Effector CD8-positive, alpha-beta T cell (primary cell): ENCODE results near the gene ATMIN.

ENCODE experiments used
- DNase-seq: peaks from one replicate; lab custom pipeline; 2025; lab: John Stamatoyannopoulos, UW
- total RNA-seq, 4 experiments: gene quantifications; one replicate each; lab custom pipeline; 2026; lab: John Stamatoyannopoulos, UW

Gene ATMIN
- total RNA-seq: 117 to 139 (median 131) reads per million in 4 experiments

GRCh38 chr16:81035398-81035974 is at the start of gene ATMIN:
Gene ATMIN, plus strand, starts transcription at chr16:81035842. Its CDS starts 29 bp downstream, at chr16:81035871.
- DNase-seq: peak; percentile 85

GRCh38 chr16:80986557-80986956 is 49.1 kb upstream of the ATMIN start:
- no peak for DNase-seq

GRCh38 chr16:80988756-80989155 is 46.9 kb upstream of the ATMIN start:
- no peak for DNase-seq

GRCh38 chr16:80989801-80990200 is 45.8 kb upstream of the ATMIN start:
- DNase-seq: no peak

- no peak for DNase-seq
Observed at GRCh38 chr16:80990577-80990976, 45.1 kb upstream of the ATMIN start.

GRCh38 chr16:80990978-80991377 is 44.7 kb upstream of the ATMIN start:
- DNase-seq: no peak

- DNase-seq: no peak
Observed at GRCh38 chr16:80991792-80992430, 43.7 kb upstream of the ATMIN start.

- DNase-seq: no peak
Observed at GRCh38 chr16:80992676-80993293, 42.9 kb upstream of the ATMIN start.

- DNase-seq: no peak
Observed at GRCh38 chr16:80993307-80993706, 42.3 kb upstream of the ATMIN start.

- DNase-seq: no peak
Observed at GRCh38 chr16:80993834-80994233, 41.8 kb upstream of the ATMIN start.

GRCh38 chr16:80994451-80994850 is 41.2 kb upstream of the ATMIN start:
- DNase-seq: no peak

- DNase-seq: no peak
Observed at GRCh38 chr16:80996688-80997138, 38.9 kb upstream of the ATMIN start.

- no peak for DNase-seq
Observed at GRCh38 chr16:80997139-80997798, 38.4 kb upstream of the ATMIN start.

- no peak for DNase-seq
Observed at GRCh38 chr16:80997964-80998620, 37.5 kb upstream of the ATMIN start.

GRCh38 chr16:81000873-81001272 is 34.8 kb upstream of the ATMIN start:
- DNase-seq: no peak

GRCh38 chr16:81001330-81001729 is 34.3 kb upstream of the ATMIN start:
- DNase-seq: no peak

GRCh38 chr16:81003064-81003463 is 32.6 kb upstream of the ATMIN start:
- DNase-seq: no peak

- no peak for DNase-seq
Observed at GRCh38 chr16:81003610-81004460, 31.8 kb upstream of the ATMIN start.

GRCh38 chr16:81004646-81005353 is 30.8 kb upstream of the ATMIN start:
- DNase-seq: no peak

GRCh38 chr16:81005610-81006161 is 30.0 kb upstream of the ATMIN start:
- DNase-seq: no peak
